Skin epidermis (tissue), 12 donors: ENCODE data around the gene TPBGL.

Experiments used
- H3K27ac ChIP-seq, 21 experiments: fragments of 200-600 bp; sonication (generic) in 11 of 21; one replicate each; pipeline ENCODE4 v1.5.0; 2020; ENCODE audit warnings: mild to moderate bottlenecking in 3 of 21, inconsistent platforms in 2 of 21, moderate library complexity in 2 of 21
- H3K4me3 ChIP-seq, 7 experiments: fragments of 200-600 bp; sonication (generic) in 2 of 7; one replicate each; pipeline ENCODE4 v1.5.0; 2020; ENCODE audit warnings: inconsistent platforms in 2 of 7, mild to moderate bottlenecking in 2 of 7, moderate library complexity in 1 of 7

Gene TPBGL

DNA sequence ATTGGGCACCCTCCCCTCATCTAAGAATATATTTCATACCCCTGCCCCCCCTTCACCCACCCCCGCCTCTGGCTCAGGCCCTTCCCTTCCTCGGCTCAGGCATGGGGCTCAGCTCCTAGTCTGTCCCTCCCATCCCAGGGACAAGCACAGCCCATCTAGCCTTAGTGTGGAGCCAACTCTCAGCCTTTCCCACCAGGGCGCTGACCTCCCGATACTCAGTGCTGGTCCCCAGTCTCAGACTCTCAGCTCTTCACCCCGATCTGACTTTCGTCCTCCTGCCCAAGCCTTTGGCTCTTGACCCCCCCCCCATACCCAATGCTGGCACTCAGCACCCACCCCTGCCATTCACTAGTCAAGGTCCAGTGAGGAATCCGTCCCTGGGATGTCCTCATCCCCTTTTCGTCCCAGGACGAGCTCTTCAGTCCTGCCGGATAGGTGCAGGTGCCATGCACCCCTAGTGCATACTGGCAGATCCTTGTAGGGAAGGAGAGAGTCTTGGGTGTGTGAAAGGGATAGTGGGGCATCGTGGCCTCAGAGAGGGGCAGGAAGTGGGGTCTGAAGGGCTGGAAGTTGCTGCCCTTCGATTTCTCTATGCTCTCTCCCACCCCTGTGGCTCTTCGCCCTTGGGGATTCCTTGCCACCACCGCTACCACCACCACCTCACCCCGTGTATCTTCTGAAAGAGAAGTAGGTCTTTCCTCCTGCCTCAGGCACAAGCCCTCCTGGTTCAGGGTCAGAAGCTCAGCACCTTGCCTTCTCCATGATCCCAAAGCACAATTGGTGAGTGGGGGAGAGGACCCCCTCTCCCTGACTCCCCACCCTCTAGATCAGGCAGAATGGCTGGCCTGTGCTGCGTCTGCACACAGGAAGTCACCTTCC lies 2.4 kb downstream of the TPBGL start:
- Histone ChIP-seq H3K4me3 (no peak overlapping the region), H3K27ac (no peak overlapping the region)

DNA sequence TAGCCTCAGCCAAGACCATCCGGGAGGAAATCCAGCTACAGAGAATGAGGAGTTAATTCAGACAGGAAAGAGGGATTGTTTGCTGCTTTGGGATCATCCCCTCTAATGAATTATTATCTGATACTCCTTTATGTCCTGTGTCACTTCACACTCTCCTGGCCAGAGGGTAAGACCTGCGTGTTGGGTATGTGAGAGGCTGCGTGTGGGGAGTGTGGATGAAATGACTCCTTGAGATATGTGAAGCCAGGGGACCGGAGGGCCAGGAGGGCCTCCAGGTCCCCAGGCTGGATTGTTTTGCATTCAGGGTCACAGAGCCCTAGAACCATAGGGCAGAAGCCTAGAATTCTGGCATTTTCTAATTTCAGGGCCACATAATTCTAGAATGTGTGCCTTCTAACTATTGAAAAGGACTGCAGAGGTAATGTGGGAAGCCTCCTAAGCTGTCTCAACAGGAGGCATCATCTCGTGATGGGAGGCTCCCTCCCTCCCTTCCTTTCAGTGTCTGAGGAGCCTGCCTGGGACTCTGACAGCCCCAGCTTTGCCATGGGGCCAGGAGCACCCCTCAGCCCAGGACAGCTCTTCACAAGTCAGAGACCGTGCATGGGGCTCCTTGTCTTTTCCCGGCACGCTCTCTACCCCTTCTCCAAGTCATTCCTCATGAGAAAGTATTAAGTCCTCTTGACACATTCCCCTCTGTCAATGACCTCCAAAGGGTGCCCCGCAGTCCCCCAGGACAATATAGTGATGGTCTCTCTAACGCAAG lies 3.7 kb downstream of the TPBGL start:
- Histone ChIP-seq H3K27ac (no peak overlapping the region), H3K4me3 (no peak overlapping the region)

GRCh38 chr11:75245356-75246005 lies 4.9 kb downstream of the TPBGL start:
- no peak overlapping the region for H3K27ac ChIP-seq
- H3K4me3 ChIP-seq, result no peak overlapping the region

- no peak overlapping the region for H3K27ac ChIP-seq
- no peak overlapping the region for H3K4me3 ChIP-seq
Observed at GRCh38 chr11:75246006-75246670, 5.6 kb downstream of the TPBGL start.

- no peak overlapping the region for H3K27ac ChIP-seq
- H3K4me3 ChIP-seq, result no peak overlapping the region
Observed at GRCh38 chr11:75246671-75247350, 6.2 kb downstream of the TPBGL start.

- Histone ChIP-seq H3K4me3 (no peak overlapping the region), H3K27ac (no peak overlapping the region)
Observed at GRCh38 chr11:75248924-75249256, 8.3 kb downstream of the TPBGL start.

- no peak overlapping the region for H3K4me3 ChIP-seq
- no peak overlapping the region for H3K27ac ChIP-seq
Observed at GRCh38 chr11:75249704-75250103, 9.1 kb downstream of the TPBGL start.

GRCh38 chr11:75254326-75254725 lies 13.8 kb downstream of the TPBGL start:
- H3K27ac ChIP-seq, result no peak overlapping the region
- no peak overlapping the region for H3K4me3 ChIP-seq

DNA sequence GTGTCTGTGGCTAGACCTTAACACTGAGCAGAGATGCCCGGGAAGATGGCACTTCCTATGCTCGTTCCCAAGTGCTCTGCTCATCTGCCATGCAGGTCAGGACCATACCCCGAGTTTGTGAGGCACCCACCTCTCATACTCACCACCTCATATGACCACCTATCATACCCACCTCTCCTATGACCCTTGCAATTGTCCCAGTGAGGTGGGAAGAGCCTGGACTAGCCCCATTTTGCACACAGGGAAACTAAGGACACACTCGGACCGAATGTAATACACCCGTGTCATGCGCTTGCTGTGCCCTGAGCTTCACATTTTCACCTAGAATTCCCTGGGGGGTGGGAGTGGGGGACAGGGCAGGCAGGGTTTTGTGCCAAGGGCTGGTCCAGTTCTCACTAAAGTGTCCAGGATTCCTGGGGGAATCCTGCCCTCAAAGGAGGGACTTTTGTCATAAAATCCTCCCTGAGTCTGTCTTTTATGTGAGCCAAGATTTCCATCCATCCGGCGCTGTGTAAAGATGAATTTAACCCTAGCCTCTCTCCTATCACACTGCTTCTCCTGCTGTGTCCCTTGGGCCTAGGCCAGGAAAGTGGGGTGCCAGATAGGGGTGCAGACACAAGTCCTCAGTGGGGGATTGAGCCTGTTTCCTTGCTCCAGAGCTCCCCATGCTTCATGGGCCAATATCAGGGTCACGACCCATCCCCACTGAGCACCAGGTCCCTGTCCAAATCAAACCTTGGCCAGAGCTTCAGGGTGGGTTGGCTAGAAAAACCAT lies 20.0 kb downstream of the TPBGL start:
- Histone ChIP-seq H3K27ac (no peak overlapping the region), H3K4me3 (no peak overlapping the region)

GRCh38 chr11:75261902-75262361 lies 21.4 kb downstream of the TPBGL start:
- Histone ChIP-seq H3K4me3 (no peak overlapping the region), H3K27ac (peak overlapping the region in 2 of 21 experiments; percentile 16 to 29)

DNA sequence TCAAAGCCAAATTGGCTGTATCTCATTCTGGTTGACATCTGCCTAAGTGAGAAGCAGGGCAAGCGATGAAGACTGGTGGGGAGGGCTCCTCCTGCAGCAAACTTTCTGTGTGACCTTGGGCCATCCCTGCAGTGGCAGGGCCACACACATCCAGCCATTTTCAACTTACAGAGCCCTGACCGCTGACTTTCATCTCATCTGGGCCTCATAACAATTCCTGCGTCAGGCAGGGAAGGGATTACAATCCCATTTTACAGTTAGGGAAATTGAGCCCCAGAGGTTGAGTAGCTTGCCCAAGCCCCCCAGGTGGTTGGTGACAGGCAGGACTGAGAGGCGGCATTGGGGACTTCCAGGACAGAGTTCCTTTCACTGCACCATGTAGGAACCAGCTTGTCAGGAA lies 21.9 kb downstream of the TPBGL start:
- Histone ChIP-seq H3K27ac (peak overlapping the region in 1 of 21 experiments; percentile 16), H3K4me3 (no peak overlapping the region)

GRCh38 chr11:75262961-75263852 lies 22.6 kb downstream of the TPBGL start:
- Histone ChIP-seq H3K4me3 (no peak overlapping the region), H3K27ac (peak overlapping the region in 1 of 21 experiments; percentile 46)

DNA sequence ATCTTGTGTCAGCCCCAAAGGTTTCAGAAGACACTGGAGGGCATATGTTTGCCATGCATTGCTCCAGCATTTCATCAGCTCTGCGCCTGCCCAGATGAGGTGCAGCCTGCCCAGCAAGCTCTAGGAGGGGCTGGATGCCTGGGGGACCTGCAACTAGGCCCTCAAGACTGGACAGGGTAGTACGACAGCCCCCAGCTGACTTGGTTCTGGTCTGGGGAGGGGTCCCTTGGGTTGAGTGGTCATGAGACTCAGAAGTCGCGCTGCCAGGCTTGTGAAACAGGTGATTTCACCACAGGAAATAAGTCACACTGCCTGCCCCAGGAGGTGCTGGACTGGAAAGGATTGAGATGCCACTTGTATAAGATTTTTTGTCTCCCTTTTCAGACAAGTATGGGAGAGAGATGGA lies 23.4 kb downstream of the TPBGL start:
- no peak overlapping the region for H3K4me3 ChIP-seq
- peak overlapping the region in 3 of 21 experiments; percentile 43 to 46 (median 43) for H3K27ac ChIP-seq

- H3K4me3 ChIP-seq, result no peak overlapping the region
- H3K27ac ChIP-seq, result peak overlapping the region in 4 of 21 experiments; percentile 27 to 46 (median 43)
Observed at GRCh38 chr11:75264356-75264755, 23.8 kb downstream of the TPBGL start.

DNA sequence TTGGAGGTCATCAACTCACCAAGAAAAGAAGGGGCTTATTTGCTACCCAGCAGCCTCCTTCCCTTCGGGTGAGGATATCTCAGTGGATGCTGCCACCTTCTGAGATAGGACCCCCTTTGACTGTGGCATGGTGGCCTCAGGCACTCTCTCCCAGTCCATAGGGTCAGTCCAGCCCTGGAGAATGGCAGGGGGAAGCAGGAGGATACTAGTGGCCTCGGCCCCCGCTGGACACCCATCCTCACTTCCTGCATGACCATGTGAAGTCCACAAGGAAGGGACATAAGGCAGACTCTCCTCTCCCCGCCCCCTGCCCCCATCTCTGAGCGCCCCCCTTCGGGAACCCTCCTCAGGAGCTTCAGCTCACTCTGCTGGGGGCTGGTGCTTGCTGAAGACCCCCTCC lies 24.4 kb downstream of the TPBGL start:
- Histone ChIP-seq H3K27ac (no peak overlapping the region), H3K4me3 (no peak overlapping the region)

- Histone ChIP-seq H3K4me3 (no peak overlapping the region), H3K27ac (no peak overlapping the region)
Observed at GRCh38 chr11:75265851-75266531, 25.4 kb downstream of the TPBGL start.
